Measurements from ENCODE around the gene SLC47A1. TPM values are rescaled to one million over a fixed set of nuclear protein-coding genes. Genes with fewer than 3 reads are reported as not detected.
"Not testable (repeated sequence)": the region's sequence is repeated elsewhere in the genome, so short reads cannot be mapped to it uniquely, and the experiment has no call there.

Gene SLC47A1
- total RNA-seq, 1 donor from 2014 or later = 1.0 TPM

- Histone ChIP-seq H3K4me3 (ENCODE audit: low read depth, low read length) (no peak overlapping the region), H3K27me3 (ENCODE audit: control insufficient read depth, insufficient read depth, low read length) (no peaks in the 10 kb centered on the region), H3K36me3 (ENCODE audit: control insufficient read depth, insufficient read depth, low read length) (no peaks in the 10 kb centered on the region)
- TF ChIP-seq, protein P1, sequence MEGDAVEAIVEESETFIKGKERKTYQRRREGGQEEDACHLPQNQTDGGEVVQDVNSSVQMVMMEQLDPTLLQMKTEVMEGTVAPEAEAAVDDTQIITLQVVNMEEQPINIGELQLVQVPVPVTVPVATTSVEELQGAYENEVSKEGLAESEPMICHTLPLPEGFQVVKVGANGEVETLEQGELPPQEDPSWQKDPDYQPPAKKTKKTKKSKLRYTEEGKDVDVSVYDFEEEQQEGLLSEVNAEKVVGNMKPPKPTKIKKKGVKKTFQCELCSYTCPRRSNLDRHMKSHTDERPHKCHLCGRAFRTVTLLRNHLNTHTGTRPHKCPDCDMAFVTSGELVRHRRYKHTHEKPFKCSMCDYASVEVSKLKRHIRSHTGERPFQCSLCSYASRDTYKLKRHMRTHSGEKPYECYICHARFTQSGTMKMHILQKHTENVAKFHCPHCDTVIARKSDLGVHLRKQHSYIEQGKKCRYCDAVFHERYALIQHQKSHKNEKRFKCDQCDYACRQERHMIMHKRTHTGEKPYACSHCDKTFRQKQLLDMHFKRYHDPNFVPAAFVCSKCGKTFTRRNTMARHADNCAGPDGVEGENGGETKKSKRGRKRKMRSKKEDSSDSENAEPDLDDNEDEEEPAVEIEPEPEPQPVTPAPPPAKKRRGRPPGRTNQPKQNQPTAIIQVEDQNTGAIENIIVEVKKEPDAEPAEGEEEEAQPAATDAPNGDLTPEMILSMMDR (IDR thresholded peaks at IDR 0.05; ENCODE audit: insufficient read depth, low read length, poor library complexity, severe bottlenecking) = no peak
- no peak for DNase-seq (ENCODE audit: low read depth)
These were observed 38.5 kb upstream of the SLC47A1 start for GRCh38 chr17:19494961-19495806.

- DNase-seq (ENCODE audit: low read depth) = no peak
- TF ChIP-seq, protein P1 (IDR thresholded peaks at IDR 0.05; ENCODE audit: insufficient read depth, low read length, poor library complexity, severe bottlenecking) = no peak
- peaks cover under 1% of the 10 kb centered on the region for H3K27me3 ChIP-seq (ENCODE audit: control insufficient read depth, insufficient read depth, low read length)
- H3K36me3 ChIP-seq (ENCODE audit: control insufficient read depth, insufficient read depth, low read length) = no peaks in the 10 kb centered on the region
- H3K4me3 ChIP-seq (ENCODE audit: low read depth, low read length) = no peak overlapping the region
These were observed 37.7 kb upstream of the SLC47A1 start for GRCh38 chr17:19495828-19496528.

- Histone ChIP-seq H3K27me3 (ENCODE audit: control insufficient read depth, insufficient read depth, low read length) (peaks cover 2% of the 10 kb centered on the region), H3K4me3 (ENCODE audit: low read depth, low read length) (no peak overlapping the region), H3K36me3 (ENCODE audit: control insufficient read depth, insufficient read depth, low read length) (no peaks in the 10 kb centered on the region)
- TF ChIP-seq, protein P1 (IDR thresholded peaks at IDR 0.05; ENCODE audit: insufficient read depth, low read length, poor library complexity, severe bottlenecking) = no peak
- DNase-seq (ENCODE audit: low read depth) = no peak
These were observed 36.0 kb upstream of the SLC47A1 start for GRCh38 chr17:19497624-19498023.

- no peak for DNase-seq (ENCODE audit: low read depth)
- TF ChIP-seq, protein P1 (IDR thresholded peaks at IDR 0.05; ENCODE audit: insufficient read depth, low read length, poor library complexity, severe bottlenecking) = no peak
- no peak overlapping the region for H3K4me3 ChIP-seq (ENCODE audit: low read depth, low read length)
- peaks cover 2% of the 10 kb centered on the region for H3K27me3 ChIP-seq (ENCODE audit: control insufficient read depth, insufficient read depth, low read length)
- H3K36me3 ChIP-seq (ENCODE audit: control insufficient read depth, insufficient read depth, low read length) = no peaks in the 10 kb centered on the region
These were observed 32.4 kb upstream of the SLC47A1 start for GRCh38 chr17:19501219-19501618.

DNA sequence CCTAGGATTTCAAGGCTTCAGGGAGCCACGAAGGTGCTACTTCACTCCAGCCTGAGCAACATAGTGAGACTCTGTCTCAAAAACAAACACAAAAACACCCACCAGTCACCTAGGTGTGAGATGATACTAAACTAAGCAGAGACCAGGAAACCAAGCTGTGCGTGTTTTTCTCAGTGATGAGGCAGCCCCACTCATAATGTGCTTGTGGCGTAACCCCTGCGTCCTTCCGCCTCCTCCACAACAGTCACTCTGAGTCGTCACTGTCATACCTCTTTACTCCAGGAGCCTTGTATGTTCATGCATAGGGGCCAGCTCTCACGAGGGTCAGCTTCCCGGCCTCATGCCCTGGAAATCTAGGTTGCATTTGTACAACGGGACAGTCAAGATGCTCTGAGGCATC lies 31.1 kb upstream of the SLC47A1 start:
- no peak for DNase-seq (ENCODE audit: low read depth)
- Histone ChIP-seq H3K4me3 (ENCODE audit: low read depth, low read length) (no peak overlapping the region), H3K36me3 (ENCODE audit: control insufficient read depth, insufficient read depth, low read length) (no peaks in the 10 kb centered on the region), H3K27me3 (ENCODE audit: control insufficient read depth, insufficient read depth, low read length) (peaks cover 2% of the 10 kb centered on the region)
- TF ChIP-seq, protein P1 (IDR thresholded peaks at IDR 0.05; ENCODE audit: insufficient read depth, low read length, poor library complexity, severe bottlenecking) = no peak

DNA sequence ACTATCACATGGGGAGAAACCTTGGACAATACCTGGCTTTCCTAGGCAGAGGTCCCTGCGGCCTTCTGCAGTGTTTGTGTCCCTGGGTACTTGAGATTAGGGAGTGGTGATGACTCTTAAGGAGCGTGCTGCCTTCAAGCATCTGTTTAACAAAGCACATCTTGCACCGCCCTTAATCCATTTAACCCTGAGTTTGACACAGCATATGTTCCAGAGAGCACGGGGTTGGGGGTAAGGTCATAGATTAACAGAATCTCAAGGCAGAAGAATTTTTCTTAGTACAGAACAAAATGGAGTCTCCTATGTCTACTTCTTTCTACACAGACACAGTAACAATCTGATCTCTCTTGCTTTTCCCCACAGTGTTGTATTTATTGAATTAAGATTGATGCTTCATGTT lies 28.1 kb upstream of the SLC47A1 start:
- DNase-seq (ENCODE audit: low read depth); H3K4me3 ChIP-seq (ENCODE audit: low read depth, low read length); H3K27me3 ChIP-seq (ENCODE audit: control insufficient read depth, insufficient read depth, low read length); H3K36me3 ChIP-seq (ENCODE audit: control insufficient read depth, insufficient read depth, low read length): not testable (repeated sequence)
